Measurements from ENCODE around the gene DDT.
"Not testable (repeated sequence)": the region's sequence is repeated elsewhere in the genome, so short reads cannot be mapped to it uniquely, and the experiment has no call there.

The DDT gene

DNA sequence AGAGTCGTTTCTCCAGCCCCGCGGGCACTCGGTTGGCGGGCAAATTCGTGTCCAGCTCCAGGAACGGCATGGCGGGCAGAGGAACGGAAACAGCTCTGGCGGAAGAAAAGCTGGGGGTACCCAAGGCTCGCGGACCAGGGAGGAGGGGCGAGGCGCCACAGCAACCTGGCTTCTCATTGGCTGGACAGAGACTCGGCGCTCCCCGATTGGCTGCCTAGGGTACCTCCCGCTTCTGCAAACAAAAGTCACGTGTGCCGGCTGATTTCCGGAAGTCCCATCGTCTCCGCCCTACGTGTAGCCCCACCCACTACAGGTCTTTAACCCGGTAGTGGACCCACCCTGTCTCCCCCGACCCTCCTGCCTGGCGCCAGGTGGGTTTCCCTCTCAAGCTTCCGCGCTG, at the start of gene DDT:
DDT (minus strand) TSS at position 97 of the 400 bp plus-strand sequence; CDS start at position 70, 27 bp downstream.
- not testable (repeated sequence) for DNase-seq

DNA sequence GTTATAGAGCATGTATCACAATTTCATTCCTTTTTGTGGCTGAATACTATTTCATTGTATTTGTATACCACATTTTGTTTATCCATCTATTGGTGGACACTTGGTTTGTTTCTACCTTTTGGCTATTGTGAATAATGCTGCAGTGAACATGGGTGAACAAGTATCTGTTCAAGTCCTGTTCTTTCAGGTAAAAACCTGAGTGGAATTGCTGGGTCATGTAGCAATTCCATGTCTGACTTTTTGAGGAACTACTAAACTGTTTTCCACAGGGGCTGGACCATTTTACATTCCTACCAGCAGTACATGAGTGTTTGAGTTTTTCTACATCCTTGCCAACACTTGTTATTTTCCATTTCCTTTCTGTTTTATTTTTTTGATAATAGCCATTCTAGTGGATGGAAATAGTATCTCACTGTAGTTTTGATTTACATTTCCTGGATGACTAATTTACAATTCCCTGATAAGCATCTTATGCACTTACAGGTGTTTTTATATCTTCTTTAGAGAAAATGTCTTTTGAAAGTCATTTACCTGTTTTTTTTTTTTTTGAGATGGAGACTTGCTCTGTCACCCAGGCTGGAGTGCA, 49.1 kb upstream of the DDT start:
- no peak for DNase-seq

DNA sequence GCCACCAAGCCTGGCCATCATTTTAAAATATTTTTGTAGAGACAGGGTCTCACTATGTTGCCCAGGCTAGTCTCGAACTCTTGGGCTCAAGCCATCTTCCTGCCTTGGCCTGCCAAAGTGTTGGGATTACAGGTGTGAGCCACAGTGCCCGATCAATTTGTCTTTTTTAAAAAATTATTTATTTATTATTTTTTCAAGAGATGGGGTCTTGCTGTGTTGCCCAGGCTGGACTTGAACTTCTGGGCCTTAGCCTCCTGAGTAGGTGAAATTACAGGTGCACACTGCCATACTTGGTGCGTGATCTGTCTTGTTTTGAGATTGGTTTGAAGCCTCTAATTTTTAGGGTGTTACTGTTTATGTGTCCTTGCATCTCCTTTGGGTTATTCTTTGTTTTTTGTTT, 47.1 kb upstream of the DDT start:
- DNase-seq, result no peak

DNA sequence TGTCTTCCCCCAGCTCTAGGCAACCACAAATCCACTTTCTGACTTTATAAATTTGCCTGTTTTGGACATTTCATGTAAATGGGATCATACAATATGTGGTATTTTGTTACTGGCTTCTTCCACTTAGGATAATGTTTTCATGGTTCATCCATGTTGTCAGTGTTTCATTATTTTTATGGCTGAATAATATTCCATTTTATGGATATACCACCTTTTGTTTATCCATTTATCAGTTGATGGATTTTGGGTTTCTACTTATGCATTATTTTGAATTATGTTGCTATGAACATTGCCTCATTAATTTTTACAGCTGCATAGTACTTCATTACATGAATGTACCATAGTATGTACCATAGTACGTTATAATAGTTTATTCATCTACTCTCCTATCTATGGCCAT, 41.9 kb upstream of the DDT start:
- DNase-seq, result no peak

DNA sequence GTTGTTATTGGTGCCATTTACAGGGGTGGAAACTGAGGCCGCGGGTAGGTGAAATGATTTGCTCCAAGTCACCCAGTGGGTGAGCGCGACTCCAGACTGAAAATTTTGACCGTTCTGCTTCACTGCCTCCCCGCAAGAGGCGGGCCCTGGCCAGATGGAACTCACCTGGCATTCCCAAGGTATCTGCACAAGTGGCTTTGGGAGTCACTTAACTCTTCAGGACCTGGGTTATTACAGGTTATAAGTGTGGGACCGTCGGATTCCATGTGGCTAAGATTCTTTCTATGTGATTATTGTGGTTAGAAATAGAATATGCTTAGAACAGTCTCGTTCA, 37.5 kb upstream of the DDT start:
- DNase-seq, result no peak

DNA sequence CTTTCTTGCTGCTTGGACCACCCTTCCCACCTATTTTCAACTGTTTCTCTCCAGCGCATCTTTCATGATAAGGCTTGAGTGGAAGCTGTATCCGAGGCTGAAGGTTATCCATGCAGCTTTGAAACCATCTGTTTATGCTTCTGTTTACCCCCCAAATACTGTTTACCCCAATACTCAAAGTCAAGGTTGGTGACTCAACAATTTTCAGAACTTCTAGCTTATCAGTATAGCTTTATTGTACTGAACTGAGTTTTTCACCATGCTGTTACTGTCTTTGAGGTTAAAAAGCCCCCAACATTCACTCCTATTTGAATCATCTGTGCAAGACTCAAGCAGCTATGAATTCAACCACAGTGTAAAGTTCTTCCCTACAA, 35.8 kb upstream of the DDT start:
- no peak for DNase-seq

DNA sequence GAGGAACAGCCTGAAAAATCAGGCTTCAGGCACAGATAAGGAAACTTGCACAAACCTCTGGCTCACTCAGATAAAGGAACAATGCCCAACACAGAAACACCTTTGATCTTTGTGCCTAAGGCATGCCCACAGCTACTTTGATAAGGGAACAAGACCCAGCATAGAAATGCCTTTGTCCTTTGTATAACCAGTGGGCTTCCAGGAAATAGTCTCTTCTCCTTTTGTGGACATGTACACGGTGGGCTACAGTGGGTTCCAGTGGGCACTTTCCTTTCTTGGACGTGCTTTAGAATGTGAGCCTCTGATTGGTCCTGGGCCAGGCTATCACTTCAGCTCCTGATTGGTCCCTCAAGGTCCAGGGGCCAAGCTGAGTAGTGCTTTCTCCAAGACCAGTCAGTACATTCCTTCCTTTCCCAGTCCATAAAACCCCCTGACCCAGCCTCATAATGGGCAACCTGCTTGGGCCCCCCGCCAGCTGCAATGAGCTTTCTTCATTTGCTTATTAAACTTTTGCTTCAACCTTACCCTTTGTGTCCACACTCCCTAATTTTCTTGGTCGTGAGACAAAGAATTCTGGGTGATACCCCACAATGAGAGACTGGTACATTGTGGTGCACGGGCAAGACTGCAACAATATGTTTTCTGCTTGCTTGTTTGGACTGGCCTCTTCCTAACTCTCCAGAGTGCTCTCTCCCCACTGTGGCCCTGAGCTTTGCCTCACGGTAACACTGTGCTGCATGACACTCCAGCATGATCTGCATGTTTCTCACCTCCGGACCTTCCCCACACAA, 35.2 kb upstream of the DDT start:
- DNase-seq, result no peak

DNA sequence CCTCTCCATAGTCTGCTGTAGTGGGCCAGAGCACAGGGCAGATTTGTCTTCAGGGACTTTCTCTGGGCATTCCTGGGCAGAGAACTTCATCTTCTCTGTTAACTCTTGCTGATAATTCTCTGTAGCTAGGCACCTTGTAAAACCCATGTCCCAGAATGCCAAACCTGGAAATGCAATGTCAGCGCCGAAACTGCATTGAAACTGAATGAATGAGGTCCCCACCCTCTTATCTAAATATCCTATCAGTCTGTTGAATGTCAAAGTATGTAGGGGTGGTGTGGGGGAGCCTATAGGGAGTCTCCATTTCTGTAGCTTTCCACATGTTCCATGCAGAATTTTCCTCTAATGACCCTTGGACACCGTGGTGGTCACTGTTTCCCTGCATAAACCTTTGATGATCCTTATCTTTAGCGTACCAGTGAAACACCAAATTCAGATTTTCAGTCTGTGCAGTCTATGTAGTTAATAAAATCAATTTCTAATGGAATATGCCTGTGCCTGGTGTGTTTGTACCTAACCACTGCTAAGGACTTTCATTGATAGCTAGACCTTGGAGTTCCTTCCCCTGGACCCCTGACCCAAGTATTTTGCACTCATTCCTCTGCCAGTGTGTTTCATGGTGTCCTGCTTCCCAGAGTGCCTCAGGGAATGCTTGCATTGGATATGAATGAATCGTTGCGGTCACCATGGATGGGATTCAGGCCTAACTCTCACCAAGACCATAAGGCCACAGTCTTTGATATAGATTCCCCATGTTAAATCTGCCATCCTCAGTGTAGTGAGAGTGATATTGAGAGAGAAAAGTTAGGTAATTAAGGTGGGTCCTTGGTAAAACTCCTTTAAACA, 34.4 kb upstream of the DDT start:
- no peak for DNase-seq

DNA sequence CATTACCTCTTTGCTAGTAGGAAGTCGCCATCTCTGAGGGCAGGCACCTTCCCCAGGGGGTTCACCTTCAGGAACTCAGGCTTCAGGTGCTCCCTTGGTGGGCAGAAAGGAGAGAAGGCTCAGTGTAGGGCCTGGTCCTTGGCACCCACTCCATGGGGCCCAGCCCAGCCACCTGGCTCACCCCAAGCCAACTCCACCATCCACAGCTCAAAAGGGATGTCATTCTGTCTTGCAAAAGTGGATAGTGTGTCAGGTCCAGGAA, 33.7 kb upstream of the DDT start:
- no peak for DNase-seq

DNA sequence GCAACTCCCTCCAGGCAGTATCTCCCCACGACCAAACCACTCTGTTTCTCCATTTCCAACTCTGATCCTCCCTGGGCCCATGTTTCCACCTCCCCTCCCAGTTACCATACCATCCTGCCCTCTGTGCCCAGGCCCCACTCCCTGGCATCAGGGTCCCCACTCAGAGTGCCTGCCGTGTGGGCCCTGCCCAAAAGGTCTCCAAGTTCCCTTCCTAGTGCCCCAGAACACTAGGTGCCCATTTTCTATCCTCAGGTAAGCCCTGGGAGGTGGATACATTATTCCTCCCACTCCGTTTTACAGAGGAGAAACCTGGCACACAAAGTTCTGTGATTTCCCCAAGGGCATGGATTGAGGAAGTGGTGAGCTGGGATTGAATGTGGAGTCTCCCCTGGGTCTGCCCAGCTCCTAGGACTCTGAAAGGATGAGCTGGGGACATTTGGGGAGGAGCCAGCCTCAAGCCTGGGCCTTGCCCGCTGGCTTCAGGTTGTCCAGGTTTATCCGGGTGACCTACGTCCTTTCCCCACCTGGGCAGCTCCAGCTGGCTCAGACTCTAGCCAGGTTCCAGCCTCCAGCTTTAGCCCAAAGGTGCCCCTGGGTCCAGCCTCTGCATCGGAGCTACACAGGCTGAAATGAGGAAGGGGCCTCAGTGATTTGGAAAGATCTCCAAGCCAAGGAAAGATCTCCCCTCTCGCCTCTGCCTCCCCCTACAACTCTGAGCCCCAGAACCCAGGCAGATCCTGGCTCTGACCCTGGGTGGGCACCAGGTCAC, 33.2 kb upstream of the DDT start:
- no peak for DNase-seq

DNA sequence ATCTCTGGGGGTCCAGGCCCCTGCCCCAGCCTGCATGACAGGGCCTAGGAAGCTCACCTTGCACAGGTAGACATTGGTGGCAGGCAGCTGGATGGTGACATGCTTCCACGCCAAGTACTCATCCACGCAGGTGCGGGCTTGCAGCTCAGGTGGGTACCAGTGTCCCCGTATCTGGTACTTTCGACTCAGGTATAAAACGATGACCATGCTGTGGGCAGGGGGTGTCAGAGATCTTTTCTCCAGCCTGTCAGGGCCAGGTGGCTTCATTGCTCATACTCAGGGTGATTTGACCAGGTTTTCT, 32.6 kb upstream of the DDT start:
- no peak for DNase-seq

DNA sequence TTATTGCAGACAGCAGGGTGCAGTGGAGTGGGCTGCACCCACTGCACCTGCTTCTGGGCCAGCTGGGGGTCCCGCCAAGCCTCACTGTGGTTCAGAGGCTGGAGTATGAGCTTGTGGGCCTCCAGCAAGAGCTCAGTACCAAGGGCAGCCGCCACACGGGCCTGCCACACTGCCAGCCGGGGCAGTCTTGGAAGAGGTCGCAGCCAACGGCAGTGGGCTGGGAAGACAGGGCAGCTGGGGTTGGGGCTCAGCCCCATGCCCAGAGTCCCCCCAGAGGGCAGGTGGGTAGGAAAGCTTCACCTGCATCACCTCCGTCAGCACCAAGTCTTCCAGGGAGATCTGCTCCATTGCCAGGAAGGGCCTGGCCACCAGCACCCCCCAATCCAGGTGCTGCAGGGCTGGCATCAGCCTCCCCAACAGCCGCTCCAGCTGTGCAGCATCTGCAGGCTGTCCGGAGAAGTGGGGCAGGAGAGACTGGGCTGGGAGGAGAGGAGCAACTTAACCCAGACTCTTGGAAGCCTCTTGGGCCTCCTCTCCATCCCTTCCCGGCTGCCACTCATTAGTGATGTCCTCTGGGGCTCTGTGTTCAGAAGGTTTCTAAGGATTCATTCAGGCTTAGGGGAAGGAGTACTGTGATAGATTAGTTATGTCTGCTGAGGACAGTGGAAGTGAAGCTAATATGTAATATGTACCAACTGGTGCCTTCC, 32.1 kb upstream of the DDT start:
- no peak for DNase-seq

DNA sequence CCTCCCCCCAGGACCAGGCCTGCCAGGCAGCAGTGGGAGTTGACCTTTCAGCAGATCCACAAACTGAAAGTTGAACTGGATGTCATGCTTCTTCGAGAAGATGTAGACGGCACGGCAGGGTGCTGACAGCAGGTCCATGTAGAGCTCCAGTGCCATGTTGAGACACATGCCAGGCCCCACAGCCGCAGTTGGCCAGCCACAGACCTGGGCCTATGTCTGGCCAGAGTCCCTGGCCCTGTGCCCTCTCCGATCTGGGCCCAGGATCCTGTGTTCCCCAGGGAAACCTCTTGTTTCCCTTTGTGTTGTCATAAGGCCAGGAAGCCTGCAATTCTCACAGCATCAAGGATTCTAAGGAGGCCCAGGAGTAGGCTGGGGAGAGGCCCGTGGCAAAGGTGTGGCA, 31.0 kb upstream of the DDT start, which contains the start of gene GSTT4:
GSTT4 (minus strand) TSS at position 253 of the 400 bp plus-strand sequence; CDS start at position 156, 97 bp downstream.
- peak; percentile 58 for DNase-seq

DNA sequence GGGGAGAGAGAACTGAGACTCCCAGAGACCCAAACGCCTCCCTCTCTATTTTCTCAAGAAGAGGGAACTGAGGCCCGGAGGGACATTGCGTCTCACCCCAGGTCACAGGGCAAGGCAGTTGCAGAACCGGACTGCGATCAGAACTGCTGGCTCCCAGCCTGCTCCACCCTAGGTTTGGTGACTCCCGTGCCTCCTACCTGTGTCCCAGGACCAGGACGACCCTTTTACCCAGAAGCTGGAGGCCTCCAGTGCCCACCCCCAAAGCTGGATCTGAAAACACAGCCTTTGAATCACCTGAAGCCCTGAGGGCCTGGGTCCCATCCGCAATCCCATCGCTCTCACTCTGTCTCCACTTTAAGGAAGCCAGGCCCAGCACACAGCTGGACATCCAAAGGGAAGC, 29.6 kb upstream of the DDT start:
- DNase-seq, result no peak

DNA sequence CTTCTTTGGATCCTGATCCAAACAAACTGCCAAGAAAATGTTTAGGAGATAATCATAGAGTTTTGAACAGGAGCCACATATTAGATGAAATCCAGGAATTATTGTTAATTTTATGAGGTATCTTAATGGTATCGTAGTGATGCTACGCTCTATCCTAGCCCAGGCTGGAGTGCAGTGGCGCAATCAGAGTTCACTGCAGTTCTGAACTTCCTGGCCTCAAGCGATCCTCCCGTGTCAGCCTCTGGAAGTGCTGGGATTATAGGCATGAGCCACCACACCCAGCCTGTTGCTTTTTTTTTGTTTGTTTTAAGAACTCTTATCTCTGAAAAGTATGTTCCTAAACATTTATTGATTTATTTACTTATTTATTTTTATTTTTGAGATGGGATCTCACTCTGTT, 28.6 kb upstream of the DDT start:
- DNase-seq, result no peak

DNA sequence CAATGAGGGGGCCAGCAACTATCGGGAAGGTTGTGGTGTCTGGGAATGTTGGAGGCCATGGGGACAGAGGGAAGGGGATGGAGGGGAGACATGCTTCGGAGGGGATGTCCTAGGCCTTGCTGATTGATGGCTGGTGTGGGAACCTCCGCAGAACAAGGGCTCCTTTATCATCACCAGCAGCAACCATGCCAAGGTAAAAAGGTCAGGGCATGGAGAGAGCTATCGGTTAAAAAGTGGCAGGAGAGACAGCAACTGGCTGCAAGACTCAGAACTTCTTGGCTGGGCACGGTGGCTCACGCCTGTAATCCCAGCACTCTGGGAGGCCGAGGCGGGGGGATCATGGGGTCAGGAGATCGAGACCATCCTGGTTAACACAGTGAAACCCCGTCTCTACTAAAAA, 28.0 kb upstream of the DDT start:
- DNase-seq, result no peak

DNA sequence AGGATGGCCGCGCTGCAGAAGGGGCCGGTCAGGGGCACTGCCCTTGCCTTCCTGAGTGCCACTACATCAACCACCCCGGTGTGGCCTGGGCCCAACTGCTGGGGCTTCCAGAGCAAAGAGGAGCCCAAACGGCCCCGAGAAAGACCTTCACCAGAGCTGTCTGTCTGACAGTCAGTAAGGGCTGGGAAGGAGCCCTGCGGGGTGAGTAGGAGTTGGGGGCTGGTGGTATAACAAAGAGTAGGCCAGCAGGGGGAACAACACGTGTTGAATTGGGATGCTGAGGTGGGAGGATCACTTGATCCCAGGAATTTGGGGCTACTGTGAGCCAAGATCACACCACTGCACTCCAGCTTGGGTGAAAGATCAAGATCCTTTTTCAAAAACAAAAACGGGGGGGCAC, 27.1 kb upstream of the DDT start:
- DNase-seq, result no peak

DNA sequence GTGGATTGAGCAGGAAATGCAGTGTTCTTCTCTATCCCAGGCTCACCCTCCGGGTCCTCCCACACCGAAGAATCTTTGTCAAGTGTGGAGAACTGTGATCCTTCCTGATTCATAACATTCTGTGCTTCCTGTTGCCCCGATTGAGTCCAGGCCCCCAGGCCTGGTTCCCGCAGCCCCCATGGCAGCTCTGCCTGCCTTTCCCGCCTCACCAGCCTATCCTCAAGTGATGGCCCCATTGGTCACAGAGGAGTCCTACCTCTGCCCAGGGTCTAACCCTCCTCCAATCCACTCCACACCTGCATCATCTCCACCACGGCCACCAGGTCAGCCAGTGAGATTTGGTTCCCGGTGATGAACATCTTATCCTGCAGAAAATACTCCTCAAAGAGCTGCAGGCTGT, 25.5 kb upstream of the DDT start:
- not testable (repeated sequence) for DNase-seq

DNA sequence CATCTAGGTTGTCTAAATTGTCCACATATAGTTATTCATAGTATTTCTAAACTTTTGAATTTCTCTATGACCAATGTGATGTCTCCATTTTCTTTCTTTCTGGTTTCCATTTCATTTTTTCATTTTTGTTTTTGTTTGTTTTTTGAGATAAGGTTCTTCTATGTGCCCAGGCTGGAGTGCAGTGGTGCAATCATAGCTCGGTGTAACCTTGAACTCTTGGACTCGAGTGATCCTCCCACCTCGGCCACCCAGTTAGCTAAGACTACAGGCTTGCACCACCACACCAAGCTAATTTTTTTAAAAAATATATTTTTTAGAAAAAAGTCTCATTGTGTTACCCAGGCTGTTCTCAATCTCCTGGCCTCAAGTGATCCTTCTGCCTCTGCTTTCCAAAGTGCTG, 22.9 kb upstream of the DDT start:
- DNase-seq, result no peak

DNA sequence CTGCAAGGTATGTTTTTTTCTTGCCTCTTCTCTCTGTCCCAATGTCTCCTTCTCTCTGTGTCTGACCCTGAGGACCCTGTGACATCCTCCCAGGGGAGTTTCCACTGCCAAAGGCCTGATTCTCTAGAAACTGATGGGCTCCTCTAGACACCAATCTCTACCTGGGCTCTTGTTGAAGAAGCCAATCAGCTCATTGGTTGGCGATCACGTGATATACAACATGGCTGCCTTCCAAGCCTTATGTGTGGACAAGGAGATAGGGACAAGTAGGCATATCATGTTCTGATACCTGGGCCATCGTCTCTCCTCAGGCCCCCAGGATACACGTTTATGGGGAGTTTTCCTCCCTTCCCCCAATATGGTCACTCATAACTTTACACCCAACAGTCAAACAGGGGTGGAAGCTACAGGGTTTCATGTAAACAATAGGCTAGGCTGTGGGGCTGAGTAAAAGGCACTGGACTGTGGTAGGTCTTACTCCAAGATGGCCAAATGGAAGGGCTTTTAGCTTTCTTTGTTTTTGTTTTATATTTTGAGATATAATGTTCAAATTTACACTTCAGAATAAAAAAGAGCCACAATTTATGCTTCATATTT, 19.4 kb upstream of the DDT start:
- not testable (repeated sequence) for DNase-seq

DNA sequence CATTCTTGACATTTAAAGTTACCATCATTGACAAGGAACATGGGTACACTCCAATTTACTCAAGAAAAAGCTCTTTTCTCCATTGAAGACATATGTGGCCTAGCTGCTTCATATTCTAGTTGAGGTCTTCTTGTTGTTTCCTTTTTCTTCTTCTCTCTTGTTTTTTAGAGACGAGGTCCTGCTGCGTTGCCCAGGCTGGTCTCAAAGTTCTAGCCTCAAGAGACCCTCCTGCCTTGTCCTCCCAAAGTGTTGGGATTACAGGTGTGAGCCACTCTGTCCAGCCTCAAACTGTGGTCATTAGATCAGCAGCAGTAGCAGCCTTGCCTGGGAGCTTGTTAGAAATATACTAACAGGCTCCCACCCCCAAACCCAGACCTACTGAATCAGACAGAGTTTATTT, 18.8 kb upstream of the DDT start:
- DNase-seq, result not testable (repeated sequence)

DNA sequence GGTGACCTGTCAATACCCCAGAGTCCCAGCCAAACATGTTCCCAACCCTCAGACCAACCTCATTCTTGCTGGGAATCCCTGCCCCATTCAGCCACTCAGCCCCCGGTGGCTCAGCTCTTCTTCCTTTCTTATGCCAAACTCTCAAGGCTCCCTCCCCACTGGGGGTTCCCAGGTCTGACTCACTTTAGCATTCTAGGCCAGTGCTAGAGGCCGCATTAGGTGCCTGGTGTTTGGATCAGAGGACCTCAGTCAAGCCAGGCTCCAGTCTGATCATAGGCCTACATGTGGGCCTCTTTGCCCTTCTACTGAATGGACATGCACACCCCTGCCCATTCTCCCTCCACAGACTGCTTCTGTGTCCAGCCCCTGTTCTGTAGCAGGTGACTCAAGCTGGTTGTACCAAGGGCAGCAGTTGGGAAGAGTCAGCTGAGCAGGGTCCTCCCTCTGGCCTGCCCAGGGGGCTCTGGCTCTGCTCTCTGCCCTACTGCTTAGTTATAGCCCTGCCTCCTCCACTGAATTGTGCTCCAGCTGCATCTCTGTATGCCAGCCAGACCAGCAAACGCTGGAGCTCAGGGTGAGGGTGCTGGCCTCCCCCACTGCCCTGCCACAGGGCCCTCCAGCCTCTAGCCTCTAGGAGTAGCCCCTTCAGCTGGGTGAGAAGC, 15.5 kb upstream of the DDT start:
- DNase-seq, result not testable (repeated sequence)

Data from NCI-H446 treated with DMSO at 0.1 percent for 48 hours (cell line).